Tibial artery (tissue), 4 donors: ENCODE measurements around the gene GRIN2C.

Source experiments
- DNase-seq, 2 donors: peaks; one replicate each; pipeline ENCODE4 v3.0.0-alpha.2; 2019
- H3K27ac ChIP-seq, 2 donors: fragments of 200-600 bp; sonication (generic) in 1 of 2; 1 replicate in 1 of 2; 2 replicates in 1 of 2; pipeline ENCODE4 v1.5.1; 2018 to 2019; ENCODE audit warnings: mild to moderate bottlenecking in 1 of 2
- H3K27me3 ChIP-seq, 2 donors: fragments of 200-600 bp; sonication (generic) in 1 of 2; one replicate each; pipeline versions ENCODE4 v1.5.1 to v1.6.0; 2016 to 2019
- H3K36me3 ChIP-seq, 3 donors: fragments of 200-600 bp; sonication (generic) in 2 of 3; one replicate each; pipeline ENCODE4 v1.5.1; 2016 to 2019; ENCODE audit warnings: mild to moderate bottlenecking in 2 of 3
- H3K4me1 ChIP-seq, 4 donors: fragments of 200-600 bp; sonication (generic) in 2 of 4; 1 replicate in 3 of 4; 2 replicates in 1 of 4; pipeline ENCODE4 v1.5.1; 2016 to 2019
- H3K4me3 ChIP-seq, 2 donors: fragments of 200-600 bp; sonication (generic) in 1 of 2; 1 replicate in 1 of 2; 2 replicates in 1 of 2; pipeline ENCODE4 v1.5.1; 2018 to 2019; ENCODE audit warnings: mild to moderate bottlenecking in 2 of 2
- H3K9me3 ChIP-seq, 3 donors: fragments of 200-600 bp; sonication (generic) in 1 of 3; one replicate each; pipeline ENCODE4 v1.5.1; 2016 to 2019
- intact Hi-C: fragments of 100-400 bp; cut with DNase I; formaldehyde crosslinking; loops from one replicate; pipeline ENCODE4 v1.15.0; 2023; ENCODE audit warnings: low total_unique reads
- TF ChIP-seq, protein P1 (sequence below), 2 experiments: fragments of 200-600 bp in 1 of 2; fragments of 450-650 bp in 1 of 2; IDR thresholded peaks; one replicate each; pipeline ENCODE4 v1.5.1; 2017 to 2019; ENCODE audit warnings: antibody characterized with exemption in 2 of 2, mild to moderate bottlenecking in 1 of 2, moderate library complexity in 1 of 2

Gene GRIN2C

GRCh38 chr17:74807925-74808324 is 51.8 kb downstream of the GRIN2C start:
- intact Hi-C loops, result no loop called here
- H3K36me3 ChIP-seq, result peaks cover 0 to 38% (median 4%) of the 10 kb centered on the region in 3 donors
- H3K4me3 ChIP-seq, result no peak overlapping the region
- no peak overlapping the region for H3K27ac ChIP-seq
- peaks cover 0 to 15% (median 6%) of the 10 kb centered on the region in 4 donors for H3K4me1 ChIP-seq
- no peak for DNase-seq
- TF ChIP-seq, protein P1, sequence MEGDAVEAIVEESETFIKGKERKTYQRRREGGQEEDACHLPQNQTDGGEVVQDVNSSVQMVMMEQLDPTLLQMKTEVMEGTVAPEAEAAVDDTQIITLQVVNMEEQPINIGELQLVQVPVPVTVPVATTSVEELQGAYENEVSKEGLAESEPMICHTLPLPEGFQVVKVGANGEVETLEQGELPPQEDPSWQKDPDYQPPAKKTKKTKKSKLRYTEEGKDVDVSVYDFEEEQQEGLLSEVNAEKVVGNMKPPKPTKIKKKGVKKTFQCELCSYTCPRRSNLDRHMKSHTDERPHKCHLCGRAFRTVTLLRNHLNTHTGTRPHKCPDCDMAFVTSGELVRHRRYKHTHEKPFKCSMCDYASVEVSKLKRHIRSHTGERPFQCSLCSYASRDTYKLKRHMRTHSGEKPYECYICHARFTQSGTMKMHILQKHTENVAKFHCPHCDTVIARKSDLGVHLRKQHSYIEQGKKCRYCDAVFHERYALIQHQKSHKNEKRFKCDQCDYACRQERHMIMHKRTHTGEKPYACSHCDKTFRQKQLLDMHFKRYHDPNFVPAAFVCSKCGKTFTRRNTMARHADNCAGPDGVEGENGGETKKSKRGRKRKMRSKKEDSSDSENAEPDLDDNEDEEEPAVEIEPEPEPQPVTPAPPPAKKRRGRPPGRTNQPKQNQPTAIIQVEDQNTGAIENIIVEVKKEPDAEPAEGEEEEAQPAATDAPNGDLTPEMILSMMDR (IDR thresholded peaks at IDR 0.05), result no peak
- no peaks in the 10 kb centered on the region for H3K9me3 ChIP-seq
- no peaks in the 10 kb centered on the region for H3K27me3 ChIP-seq

DNA sequence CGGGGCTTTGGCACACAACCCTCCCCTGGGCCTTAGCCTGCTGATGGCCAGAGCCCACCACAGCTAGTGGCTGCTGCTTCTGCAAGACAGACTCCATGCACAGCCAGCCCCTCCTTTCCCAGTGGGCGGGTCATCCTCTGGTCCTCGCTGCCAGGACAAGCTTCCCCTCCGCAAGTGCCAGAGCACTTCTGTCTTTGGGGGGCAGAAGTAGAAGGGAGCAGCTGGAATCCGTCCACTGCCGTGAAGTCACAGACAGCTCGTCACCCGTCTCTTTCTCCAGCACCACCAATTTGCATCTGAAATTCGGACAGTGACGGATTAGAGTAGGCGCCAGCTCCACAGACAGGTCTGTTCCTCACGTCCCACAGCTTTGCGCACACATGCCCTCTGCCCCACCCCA is 52.2 kb downstream of the GRIN2C start:
- peaks cover 0 to 14% (median 3%) of the 10 kb centered on the region in 4 donors for H3K4me1 ChIP-seq

DNA sequence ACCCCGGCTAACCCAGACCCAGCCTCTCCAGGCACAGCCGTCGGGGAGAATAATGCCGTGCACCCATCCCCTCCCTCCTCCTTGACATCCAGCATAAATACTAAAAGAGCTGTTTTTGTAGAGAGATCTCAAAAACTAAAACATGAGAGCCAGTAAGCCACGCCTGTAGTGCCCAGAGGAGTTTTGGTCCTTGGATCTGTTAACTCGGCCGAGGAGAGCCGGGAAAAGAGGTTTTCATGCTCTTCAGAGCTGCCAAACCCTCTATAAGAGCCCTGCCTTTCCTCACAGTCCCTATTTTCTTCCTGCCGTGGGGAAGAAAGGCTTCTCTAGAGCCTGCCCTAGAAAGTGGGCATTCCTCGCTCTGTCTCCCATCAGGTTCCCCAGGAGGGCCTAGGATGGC is 53.4 kb downstream of the GRIN2C start:
- Histone ChIP-seq H3K27me3 (no peaks in the 10 kb centered on the region), H3K36me3 (peaks cover 5 to 48% (median 5%) of the 10 kb centered on the region in 3 donors), H3K4me3 (no peak overlapping the region), H3K4me1 (peaks cover 0 to 8% (median 0%) of the 10 kb centered on the region in 4 donors), H3K27ac (no peak overlapping the region), H3K9me3 (no peaks in the 10 kb centered on the region)
- intact Hi-C loops, result no loop called here
- DNase-seq, result no peak
- TF ChIP-seq, protein P1 (IDR thresholded peaks at IDR 0.05), result no peak

More for the DNA sequence above, 52.2 kb downstream of the GRIN2C start:
- Histone ChIP-seq H3K36me3 (peaks cover 0 to 38% (median 4%) of the 10 kb centered on the region in 3 donors), H3K4me3 (no peak overlapping the region), H3K27ac (no peak overlapping the region), H3K27me3 (no peaks in the 10 kb centered on the region), H3K9me3 (no peaks in the 10 kb centered on the region)
- DNase-seq, result no peak
- TF ChIP-seq, protein P1 (IDR thresholded peaks at IDR 0.05), result no peak
- intact Hi-C loops, result no loop called here

DNA sequence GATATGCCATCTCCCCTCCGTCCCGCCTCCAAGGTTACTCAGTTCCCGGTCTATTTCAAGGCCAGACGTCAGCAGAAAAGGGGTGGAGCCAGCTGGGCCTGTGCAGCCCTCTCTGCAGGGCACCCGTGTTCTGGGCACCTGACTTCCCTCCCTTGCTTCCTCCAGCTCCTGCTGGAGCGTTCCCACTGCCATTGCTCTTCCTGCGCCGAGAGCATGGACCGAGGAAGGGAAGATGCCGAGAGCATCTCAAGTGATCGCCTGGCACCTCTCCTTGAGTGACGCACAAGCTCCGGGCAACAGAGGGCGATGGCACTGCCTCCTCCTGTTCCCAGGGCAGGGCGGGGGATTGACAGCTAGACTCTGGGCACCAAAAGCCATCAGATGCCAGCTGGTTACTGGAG is 54.1 kb downstream of the GRIN2C start:
- no peak overlapping the region for H3K4me3 ChIP-seq
- DNase-seq, result no peak
- H3K4me1 ChIP-seq, result peaks cover 0 to 7% (median 0%) of the 10 kb centered on the region in 4 donors
- no peaks in the 10 kb centered on the region for H3K27me3 ChIP-seq
- H3K36me3 ChIP-seq, result peaks cover 5 to 55% (median 11%) of the 10 kb centered on the region in 3 donors
- TF ChIP-seq, protein P1 (IDR thresholded peaks at IDR 0.05), result no peak
- no peak overlapping the region for H3K27ac ChIP-seq
- no peaks in the 10 kb centered on the region for H3K9me3 ChIP-seq
- intact Hi-C loops, result no loop called here

DNA sequence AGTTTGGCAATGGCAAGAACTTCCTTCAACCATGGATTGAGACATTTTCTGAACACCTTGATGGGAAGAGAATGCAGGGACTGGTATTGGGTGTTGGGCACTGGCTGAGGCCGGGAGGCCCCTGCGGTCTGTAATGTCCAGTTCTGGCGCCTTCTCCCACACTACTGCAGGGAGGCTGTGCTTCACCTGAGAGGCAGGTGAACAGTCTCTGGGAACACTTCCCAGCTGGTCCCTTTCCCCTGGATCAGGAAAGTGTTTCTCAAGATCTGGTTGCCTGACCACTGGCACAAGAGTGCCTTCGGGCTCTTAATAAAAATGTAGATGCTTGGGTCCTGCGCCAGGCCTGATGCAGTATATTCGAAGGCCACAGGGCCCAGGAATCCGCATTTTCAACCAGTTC is 55.0 kb downstream of the GRIN2C start:
- H3K4me1 ChIP-seq, result no peaks in the 10 kb centered on the region
- H3K36me3 ChIP-seq, result peaks cover 5 to 64% (median 20%) of the 10 kb centered on the region in 3 donors
- DNase-seq, result no peak
- intact Hi-C loops, result no loop called here
- H3K9me3 ChIP-seq, result no peaks in the 10 kb centered on the region
- TF ChIP-seq, protein P1 (IDR thresholded peaks at IDR 0.05), result no peak
- no peak overlapping the region for H3K27ac ChIP-seq
- H3K4me3 ChIP-seq, result no peak overlapping the region
- H3K27me3 ChIP-seq, result no peaks in the 10 kb centered on the region

DNA sequence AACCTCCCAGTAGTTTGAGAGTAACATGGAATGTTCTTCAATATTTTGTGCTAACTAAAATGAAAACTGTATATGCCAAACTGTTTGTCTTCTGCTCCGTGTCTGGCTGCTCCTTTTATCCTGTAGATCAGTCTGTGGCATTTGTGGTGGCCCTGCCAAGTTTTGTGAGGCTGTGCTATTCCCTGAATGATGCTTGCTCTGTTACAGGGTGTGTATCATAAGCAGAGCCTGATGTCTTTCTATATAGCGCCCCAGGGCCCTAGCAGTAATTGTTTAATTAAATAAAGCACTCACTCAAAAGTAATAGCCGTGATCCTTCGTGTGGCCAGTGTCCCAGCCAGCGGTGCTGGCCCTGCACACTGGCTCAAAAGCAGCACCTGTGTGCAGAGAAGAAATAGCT is 55.7 kb downstream of the GRIN2C start:
- intact Hi-C loops, result no loop called here
- Histone ChIP-seq H3K27ac (no peak overlapping the region), H3K36me3 (peaks cover 5 to 72% (median 27%) of the 10 kb centered on the region in 3 donors)

More for the DNA sequence above, 55.7 kb downstream of the GRIN2C start:
- Histone ChIP-seq H3K4me1 (no peaks in the 10 kb centered on the region), H3K27me3 (no peaks in the 10 kb centered on the region), H3K9me3 (no peaks in the 10 kb centered on the region), H3K4me3 (no peak overlapping the region)
- DNase-seq, result no peak
- TF ChIP-seq, protein P1 (IDR thresholded peaks at IDR 0.05), result no peak
